Stimulated activated naive CD8-positive, alpha-beta T cell treated with anti-CD3 and anti-CD28 coated beads, Interleukin-15, Interleukin-2, amounts not matched to agents 100 ng/mL and 50 ng/mL, for 24 hours (primary cell): Measurements from ENCODE around the gene VIP.

Experiments
- H3K27ac Mint-ChIP-seq: one replicate; pipeline ENCODE4 v1.8.0; 2021; ENCODE audit warnings: mild to moderate bottlenecking, mixed read lengths
- H3K27me3 Mint-ChIP-seq: one replicate; pipeline ENCODE4 v1.8.0; 2021; ENCODE audit warnings: mixed read lengths
- H3K36me3 Mint-ChIP-seq: one replicate; pipeline ENCODE4 v1.8.0; 2021; ENCODE audit warnings: low read depth, mixed read lengths
- H3K4me1 Mint-ChIP-seq: one replicate; pipeline ENCODE4 v1.8.0; 2021; ENCODE audit warnings: low read depth, mixed read lengths
- H3K4me3 Mint-ChIP-seq: one replicate; pipeline ENCODE4 v1.8.0; 2021; ENCODE audit warnings: mild to moderate bottlenecking, mixed read lengths
- H3K9me3 Mint-ChIP-seq: one replicate; pipeline ENCODE4 v1.8.0; 2021; ENCODE audit warnings: mixed read lengths

Gene VIP

DNA sequence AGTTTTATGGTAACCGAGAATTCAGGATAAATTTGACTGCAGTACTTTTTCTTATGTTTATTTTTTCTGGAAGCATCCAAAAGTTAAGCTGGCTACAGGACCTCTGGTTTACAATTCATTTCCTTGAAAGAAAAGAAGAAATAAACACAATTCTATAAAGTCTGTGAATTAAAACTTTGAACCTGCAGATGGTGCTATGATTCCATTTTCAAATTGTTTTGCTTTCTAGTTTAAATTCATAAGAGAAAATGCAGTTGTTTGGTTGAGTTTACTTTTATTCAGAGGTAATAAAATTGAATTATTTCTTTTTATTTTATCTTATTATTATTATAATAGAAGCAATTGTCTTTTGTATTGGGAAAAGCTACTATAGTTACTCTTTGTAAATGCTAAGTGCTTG, 1.8 kb upstream of the VIP start:
- Mint-ChIP-seq H3K27me3 (no peaks in the 10 kb centered on the region), H3K4me3 (no peak overlapping the region), H3K36me3 (no peaks in the 10 kb centered on the region), H3K9me3 (no peaks in the 10 kb centered on the region), H3K27ac (no peak overlapping the region), H3K4me1 (no peaks in the 10 kb centered on the region)

DNA sequence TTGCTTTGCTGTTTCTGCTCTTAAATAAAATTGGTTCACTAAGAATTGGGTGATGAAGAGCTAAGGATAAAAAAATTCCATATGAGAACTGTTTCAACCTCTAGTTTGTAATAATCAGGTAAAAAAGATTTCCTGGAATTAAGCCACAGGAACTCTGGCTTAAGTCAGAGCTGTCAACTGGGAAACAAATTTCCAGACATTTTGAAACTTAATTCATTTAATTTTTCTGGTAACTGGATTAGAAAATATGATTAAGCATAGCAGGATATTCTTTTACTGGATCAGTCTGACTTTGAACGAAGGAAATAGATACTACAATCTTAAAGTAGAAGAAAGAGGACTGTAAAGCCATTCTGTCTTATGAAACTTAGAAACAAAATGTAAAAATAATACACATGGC, 1.3 kb upstream of the VIP start:
- no peaks in the 10 kb centered on the region for H3K27me3 Mint-ChIP-seq
- no peak overlapping the region for H3K4me3 Mint-ChIP-seq
- no peak overlapping the region for H3K27ac Mint-ChIP-seq
- H3K36me3 Mint-ChIP-seq = no peaks in the 10 kb centered on the region
- no peaks in the 10 kb centered on the region for H3K9me3 Mint-ChIP-seq
- H3K4me1 Mint-ChIP-seq = no peaks in the 10 kb centered on the region

DNA sequence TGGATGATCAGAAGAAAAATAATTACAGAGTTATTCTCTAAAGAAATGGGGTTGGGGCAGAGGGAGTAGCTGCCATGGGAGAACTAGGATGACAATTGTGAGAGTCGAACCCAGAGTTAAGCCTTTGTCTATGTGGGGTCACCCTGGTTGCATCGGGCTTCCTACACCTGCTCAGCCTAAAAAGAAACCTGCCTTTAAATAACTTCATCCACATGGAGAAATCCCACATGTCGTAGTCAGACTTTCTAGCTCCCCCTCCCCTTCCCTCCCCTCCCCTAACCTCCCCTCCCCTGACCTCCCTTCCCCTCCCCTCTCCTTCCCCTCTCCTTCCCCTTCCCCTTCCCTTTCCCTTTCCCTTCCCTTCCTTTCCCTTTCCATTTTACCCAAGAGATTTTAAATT, 14.7 kb downstream of the VIP start:
- Mint-ChIP-seq H3K4me3 (no peak overlapping the region), H3K4me1 (no peaks in the 10 kb centered on the region), H3K27me3 (no peaks in the 10 kb centered on the region), H3K36me3 (no peaks in the 10 kb centered on the region), H3K27ac (no peak overlapping the region), H3K9me3 (no peaks in the 10 kb centered on the region)

DNA sequence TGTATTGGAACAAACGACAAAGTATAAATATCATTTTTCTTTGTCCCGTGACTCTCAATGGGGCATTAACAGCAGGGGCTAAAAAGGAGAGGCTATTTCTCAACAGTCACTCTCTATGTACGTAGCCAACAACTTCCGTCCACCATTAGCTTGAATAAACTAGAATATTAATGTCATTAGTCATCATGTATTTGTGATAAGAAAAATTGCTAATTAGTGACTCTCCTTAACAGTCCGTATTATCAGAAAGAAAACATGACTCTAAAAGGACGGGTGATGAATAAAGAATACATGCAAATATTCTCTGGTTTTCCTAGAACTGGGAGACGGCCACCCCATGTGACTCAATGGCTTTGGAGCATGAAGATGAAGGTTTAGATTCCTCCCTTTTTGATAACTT, 18.6 kb downstream of the VIP start:
- Mint-ChIP-seq H3K4me3 (no peak overlapping the region), H3K36me3 (no peaks in the 10 kb centered on the region), H3K27me3 (no peaks in the 10 kb centered on the region), H3K9me3 (no peaks in the 10 kb centered on the region), H3K27ac (no peak overlapping the region), H3K4me1 (no peaks in the 10 kb centered on the region)

DNA sequence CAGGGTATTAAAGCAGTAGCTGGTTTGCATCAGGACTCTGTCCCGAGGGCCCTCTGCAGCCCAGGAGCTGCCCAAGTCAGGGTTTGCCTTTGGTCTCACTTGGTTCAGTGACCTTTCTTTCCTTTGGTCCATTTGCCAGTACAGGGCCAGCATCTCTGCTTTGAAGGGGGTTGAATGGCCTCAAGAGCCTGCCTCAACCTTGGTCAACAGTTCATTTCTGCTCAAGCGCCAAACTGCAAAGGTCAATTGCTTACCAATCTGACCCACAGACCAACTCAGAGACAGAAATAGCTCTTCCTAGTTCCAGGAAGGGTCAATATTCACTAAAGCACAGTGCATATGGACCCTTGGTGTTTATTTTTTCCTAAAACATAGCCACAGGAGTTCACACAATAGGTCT, 19.4 kb downstream of the VIP start:
- Mint-ChIP-seq H3K4me3 (no peak overlapping the region), H3K36me3 (no peaks in the 10 kb centered on the region)

DNA sequence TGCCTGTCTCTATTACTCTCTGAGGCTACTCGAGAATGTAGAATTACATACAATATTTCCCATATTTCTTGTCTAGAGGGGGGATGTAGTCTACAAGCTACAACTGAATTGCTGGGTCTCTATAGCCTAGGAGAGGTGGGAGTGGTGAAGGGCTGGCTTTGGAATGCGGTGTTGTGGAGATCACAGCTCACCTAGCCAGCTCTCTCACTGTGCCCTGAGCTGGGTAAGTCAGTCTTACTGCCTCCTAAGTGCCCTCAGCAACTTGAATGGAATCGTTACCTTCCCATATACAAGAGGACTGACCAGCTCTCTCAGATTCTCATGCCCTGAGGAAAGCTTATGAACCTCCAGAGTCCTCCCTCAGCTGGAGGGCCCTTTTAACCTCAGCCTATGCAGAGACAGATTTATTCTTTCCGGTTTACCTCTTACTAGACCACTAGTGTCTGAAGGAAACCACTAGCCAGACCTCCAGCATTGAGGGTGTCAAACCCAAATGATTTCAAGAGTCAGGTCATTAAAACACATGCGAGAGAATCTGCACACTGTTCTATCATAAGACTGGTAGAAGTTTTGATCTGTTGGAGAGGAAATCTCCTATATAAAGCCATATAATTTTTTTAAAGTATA, 20.6 kb downstream of the VIP start:
- H3K9me3 Mint-ChIP-seq = no peaks in the 10 kb centered on the region
- H3K27me3 Mint-ChIP-seq = no peaks in the 10 kb centered on the region
- H3K4me1 Mint-ChIP-seq = no peaks in the 10 kb centered on the region
- no peak overlapping the region for H3K27ac Mint-ChIP-seq
- no peak overlapping the region for H3K4me3 Mint-ChIP-seq
- no peaks in the 10 kb centered on the region for H3K36me3 Mint-ChIP-seq

More for the DNA sequence above, 19.4 kb downstream of the VIP start:
- H3K9me3 Mint-ChIP-seq = no peaks in the 10 kb centered on the region
- no peaks in the 10 kb centered on the region for H3K27me3 Mint-ChIP-seq
- H3K27ac Mint-ChIP-seq = no peak overlapping the region
- H3K4me1 Mint-ChIP-seq = no peaks in the 10 kb centered on the region

DNA sequence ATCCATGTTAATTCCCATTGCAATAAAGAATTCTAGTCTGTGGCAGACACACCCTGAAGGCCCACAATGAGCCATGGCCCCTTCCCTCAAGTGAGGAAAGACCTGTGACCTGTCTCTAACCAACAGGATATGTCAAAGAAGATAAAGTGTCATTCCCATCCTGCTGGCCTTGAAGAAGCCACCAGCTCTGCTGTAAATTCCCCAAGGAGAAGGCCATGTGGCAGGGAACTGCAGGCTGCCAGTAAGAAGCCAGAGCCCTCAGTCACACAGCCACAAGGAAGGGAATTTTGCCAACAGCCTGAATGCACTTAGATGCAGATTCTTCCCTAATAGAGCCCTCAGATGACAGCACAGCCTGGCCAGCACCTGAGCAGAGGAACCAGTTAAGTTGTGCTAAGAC, 24.8 kb downstream of the VIP start:
- Mint-ChIP-seq H3K9me3 (peaks cover 7% of the 10 kb centered on the region), H3K4me3 (no peak overlapping the region), H3K4me1 (no peaks in the 10 kb centered on the region), H3K36me3 (no peaks in the 10 kb centered on the region), H3K27me3 (no peaks in the 10 kb centered on the region), H3K27ac (no peak overlapping the region)

DNA sequence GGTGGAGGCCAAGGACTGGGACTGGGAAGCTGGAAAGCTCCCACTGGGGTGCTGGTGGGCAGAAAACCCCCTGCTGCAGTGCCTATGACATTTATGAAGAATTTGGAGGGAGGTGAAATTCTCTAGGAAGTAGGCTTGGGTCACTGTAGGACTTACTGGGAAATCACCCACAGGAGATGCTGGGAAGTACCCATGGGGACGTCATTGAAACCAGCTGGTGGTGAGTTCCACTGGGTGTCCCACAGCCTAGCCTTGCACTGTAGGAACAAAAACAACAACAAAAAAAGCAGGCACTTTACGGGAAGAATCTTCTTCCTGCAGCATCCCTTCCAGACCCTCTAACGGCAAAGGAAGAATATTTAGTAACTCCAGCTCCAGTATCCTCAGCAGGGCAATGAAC, 26.2 kb downstream of the VIP start:
- no peak overlapping the region for H3K27ac Mint-ChIP-seq
- no peaks in the 10 kb centered on the region for H3K4me1 Mint-ChIP-seq
- H3K27me3 Mint-ChIP-seq = no peaks in the 10 kb centered on the region
- no peaks in the 10 kb centered on the region for H3K36me3 Mint-ChIP-seq
- H3K9me3 Mint-ChIP-seq = peaks cover 7% of the 10 kb centered on the region
- no peak overlapping the region for H3K4me3 Mint-ChIP-seq

DNA sequence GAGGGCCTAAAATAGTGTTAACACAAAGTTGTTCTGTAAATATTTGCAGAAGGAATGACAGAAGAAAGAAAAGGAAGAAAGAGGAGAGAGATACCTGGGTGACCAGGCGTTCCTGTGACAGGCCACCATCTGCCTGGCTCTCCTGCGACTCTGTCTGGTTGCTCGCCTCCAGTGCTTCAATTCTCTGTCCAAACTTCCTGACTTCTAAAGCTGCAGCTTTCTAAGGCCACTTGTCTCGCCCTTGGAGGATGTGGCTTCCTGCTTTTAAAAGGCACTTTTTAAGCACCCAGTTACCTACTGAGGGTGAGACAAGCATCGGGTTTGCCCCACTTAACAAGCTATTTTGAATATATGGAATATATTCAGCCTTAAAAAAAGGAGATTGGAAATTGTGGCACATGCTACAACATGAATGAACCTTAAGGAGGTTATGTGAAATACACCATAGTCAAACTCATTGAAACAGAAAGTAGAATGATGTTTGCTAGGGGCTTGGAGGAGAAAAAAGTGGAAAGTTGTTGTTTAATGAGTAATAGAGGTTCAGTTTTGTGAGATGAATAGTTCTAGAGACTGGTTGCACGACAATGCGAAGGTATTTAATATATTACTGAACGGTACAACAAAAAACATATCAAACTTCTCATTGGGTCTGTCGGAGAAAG, 32.8 kb downstream of the VIP start:
- no peaks in the 10 kb centered on the region for H3K36me3 Mint-ChIP-seq
- H3K4me3 Mint-ChIP-seq = no peak overlapping the region
- H3K27ac Mint-ChIP-seq = no peak overlapping the region
- no peaks in the 10 kb centered on the region for H3K27me3 Mint-ChIP-seq
- H3K4me1 Mint-ChIP-seq = no peaks in the 10 kb centered on the region
- peaks cover 7% of the 10 kb centered on the region for H3K9me3 Mint-ChIP-seq

DNA sequence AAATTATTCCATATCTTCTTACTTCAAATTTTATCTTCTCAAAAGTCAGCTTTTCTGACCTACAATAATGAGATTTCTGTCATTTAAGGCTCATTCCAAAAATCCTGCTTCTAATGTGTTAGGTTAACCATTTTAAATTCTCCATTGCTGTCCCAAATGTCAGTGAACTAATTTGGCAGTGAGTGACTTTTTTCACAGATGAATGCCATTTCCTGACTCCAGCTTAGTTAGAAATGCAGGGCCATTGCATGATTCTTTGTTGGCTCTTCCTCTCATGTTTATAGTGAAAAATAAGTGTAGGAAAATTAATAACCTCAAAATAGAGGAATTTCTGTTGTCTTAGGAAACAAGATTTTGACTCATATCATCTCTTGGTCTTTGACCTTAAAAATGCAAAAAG, 44.1 kb downstream of the VIP start:
- Mint-ChIP-seq H3K36me3 (no peaks in the 10 kb centered on the region), H3K4me3 (no peak overlapping the region), H3K9me3 (no peaks in the 10 kb centered on the region), H3K4me1 (no peaks in the 10 kb centered on the region), H3K27me3 (peaks cover 7% of the 10 kb centered on the region), H3K27ac (no peak overlapping the region)

DNA sequence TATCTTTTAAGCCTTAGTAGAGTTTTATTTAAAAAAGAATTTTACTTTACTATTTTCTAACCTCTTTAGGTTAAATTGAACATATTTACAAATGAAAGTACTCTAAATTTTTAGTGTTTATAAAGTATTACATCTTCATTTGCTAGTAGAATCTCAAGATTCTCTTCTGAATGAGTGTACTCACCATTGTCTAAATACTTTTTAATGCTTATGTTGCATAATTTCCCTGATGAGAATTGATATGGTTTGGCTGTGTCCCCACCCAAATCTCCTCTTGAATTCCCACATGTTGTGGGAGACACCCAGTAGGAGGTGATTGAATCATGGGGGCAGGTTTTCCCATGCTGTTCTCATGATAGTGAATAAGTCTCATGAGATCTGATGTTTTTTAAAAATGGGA, 53.6 kb downstream of the VIP start:
- H3K27me3 Mint-ChIP-seq = peaks cover 8% of the 10 kb centered on the region
- H3K4me3 Mint-ChIP-seq = no peak overlapping the region
- H3K9me3 Mint-ChIP-seq = no peaks in the 10 kb centered on the region
- H3K4me1 Mint-ChIP-seq = no peaks in the 10 kb centered on the region
- no peak overlapping the region for H3K27ac Mint-ChIP-seq
- no peaks in the 10 kb centered on the region for H3K36me3 Mint-ChIP-seq
